Stimulated activated CD8-positive, alpha-beta memory T cell treated with anti-CD3 and anti-CD28 coated beads, Interleukin-12 subunit alpha, Interleukin-12 subunit beta, amount 100 ng/mL, for 4 hours (primary cell): Measurements from ENCODE around the gene TMCC1.
"Not testable (repeated sequence)": the region's sequence is repeated elsewhere in the genome, so short reads cannot be mapped to it uniquely, and the experiment has no call there.

Source experiments
- DNase-seq: peaks from one replicate; pipeline ENCODE4 v3.0.0-alpha.2; 2020; ENCODE audit warnings: low read depth

Gene TMCC1

DNA sequence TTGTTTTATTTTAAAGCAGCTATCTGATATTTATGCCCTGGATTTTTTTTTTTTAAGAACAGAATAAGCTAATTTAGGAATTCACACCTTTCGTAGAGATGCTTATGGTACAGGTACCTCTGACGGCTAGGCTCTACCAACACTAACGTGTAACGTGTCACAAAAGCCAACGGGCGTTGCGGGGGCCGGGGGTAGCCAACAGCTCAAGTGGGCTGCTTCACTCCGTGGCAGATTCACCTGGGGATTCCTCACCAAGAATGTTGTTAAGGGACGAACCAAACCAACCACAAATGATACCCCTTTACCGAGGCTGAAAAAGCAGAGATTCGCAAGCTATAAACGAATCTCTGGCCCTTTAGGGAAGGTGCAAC lies 1.0 kb downstream of the TMCC1 start:
- DNase-seq, result no peak

DNA sequence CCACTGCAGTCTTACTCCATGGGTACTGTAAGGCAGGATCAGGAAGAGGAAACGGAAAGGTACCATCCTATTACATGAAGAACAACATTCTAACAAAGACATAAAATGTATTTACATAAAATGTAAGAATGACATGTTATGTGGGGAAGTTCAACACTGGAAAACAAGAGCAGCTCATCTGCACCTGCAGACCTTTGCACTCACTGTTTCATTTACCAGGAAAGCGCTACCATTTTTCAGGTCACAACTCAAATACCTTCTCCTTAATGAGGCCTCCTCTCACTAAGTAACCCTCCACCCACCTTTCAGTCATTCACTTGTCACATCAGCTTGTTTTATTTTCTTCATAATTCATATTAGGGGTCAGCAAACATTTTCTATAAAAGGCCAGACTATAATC lies 2.6 kb downstream of the TMCC1 start:
- DNase-seq, result no peak

DNA sequence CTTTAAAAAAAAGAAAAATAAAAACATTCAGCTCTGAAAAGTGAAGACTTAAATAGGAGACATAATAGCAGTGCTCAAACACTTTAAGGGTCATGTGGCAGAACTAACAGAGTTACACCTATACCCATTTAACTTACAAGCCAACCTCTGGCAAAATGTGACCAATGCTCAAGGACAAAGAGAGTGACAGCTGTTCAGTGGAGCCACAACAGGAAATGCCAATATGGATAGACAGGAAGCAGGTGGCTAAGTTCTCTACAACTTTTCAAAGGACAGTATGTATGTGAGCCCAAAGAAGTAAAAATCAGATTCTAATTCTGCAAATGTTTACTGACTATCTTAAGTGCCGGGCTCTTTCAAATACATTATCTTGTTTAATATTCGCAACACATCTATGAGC lies 3.4 kb downstream of the TMCC1 start:
- DNase-seq, result no peak

DNA sequence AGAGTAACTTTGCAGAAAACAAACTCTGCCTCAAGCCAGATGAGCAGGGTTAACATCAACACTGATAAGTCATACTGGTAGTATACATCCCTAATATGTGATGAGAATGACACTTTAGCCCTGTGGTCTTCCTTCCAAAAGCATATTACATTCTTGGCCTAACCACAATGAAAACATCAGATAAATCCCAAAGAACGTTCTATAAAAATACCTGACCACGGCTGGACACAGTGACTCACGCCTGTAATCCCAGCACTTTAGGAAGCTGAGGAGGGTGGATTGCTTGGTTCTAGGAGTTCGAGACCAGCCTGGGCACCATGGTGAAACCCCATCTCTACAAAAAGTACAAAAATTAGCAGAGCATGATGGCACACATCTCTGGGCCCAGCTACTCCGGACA lies 4.7 kb downstream of the TMCC1 start:
- no peak for DNase-seq

DNA sequence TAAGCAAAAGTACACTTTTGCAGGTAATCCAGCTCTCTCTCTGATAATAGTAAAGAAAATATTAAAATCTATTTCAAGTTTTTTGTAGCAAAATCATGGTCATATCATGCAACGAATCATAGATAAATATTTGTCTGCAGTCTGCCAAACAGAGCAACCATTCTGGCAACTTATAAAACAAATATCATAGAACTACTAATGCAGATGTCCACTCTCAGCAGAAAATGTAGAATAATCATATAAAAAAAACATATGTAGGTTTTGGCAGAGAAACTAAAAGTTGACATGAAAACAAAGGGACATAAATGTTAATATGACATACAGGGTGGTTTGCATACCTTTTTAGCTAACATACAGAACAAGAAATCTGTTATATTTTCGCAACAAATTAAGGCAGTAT lies 12.2 kb downstream of the TMCC1 start:
- DNase-seq, result no peak

DNA sequence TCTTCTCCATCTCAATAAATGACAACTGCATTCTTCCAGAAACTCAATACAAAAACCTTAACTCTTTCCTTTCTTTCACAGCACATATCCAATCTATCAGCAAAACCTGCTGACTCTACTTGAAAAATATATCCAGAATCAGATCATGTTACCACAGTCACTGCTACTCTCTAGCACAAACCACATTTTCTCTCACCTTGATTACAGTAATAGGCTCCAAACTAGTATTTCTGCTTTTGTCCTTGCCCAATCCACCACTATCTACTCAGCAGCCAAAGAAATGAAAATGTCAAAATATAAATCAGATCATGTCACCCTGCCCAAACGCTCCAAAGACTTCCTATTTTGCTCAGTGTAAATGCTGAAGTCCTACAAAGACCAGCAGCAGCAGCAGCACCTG lies 15.2 kb downstream of the TMCC1 start:
- DNase-seq, result no peak

DNA sequence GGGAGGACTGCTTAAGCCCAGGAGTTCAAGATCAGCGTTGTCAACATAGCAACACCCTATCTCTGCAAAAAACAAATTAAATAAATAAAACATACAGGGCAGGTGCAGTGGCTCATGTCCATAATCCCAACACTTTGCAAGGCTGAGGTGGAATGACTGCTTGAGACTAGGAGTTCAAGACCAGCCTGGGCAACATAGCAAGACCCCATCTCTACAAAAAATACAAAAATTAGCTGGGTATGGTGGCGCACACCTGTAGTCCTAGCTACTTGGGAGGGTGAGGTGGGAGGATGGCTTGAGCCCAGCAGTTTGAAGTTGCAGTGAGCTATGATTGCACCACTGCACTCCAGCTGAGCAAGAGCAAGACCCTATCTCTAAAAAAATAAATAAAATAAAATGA lies 19.0 kb downstream of the TMCC1 start:
- DNase-seq, result not testable (repeated sequence)

DNA sequence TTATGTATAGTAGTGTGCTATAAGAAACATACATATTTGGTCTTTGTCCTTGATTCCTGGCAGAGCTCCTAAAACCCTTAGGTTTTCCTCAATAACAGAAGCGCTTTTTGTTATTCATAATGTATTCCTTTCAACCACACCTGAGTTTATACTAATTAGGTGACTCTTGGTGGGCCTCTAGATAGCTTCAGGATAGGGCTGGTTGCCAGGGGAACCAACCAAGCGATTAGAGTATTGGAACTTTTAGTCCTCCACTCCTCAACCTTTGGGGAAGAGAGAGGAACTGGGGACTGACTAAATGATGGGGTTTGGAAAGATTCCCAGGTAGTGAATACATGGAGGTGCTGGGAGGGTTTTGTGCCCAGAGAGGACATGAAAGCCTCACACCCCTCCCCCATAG lies 24.6 kb downstream of the TMCC1 start:
- DNase-seq, result no peak

DNA sequence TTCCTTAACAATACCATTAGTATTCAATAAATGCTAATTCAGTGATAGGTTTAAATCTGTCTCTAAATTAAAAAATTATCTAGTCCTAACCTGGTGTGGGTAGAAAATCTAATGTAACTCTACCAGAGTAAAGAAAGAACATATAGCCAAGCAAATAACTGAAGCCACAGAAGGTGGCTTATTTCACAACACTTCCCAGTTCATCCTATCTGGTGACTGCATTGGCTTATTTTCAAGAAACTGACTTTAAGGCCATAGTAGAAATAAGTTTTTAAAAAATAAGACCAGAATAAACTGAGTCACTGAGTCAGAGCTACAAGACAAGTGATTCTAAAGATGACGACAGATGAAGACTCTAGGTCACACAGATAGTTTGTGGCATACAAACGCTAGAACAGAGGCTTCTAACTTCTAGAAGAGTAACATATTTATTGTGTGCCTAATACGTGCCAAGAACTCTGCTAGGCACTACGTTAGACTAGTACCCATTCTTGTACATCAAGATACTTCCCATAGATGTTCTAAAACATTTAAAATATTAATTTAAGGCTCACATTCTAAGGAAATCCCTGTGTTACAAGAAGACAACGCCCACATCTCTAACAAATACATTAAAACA lies 25.9 kb downstream of the TMCC1 start:
- no peak for DNase-seq

DNA sequence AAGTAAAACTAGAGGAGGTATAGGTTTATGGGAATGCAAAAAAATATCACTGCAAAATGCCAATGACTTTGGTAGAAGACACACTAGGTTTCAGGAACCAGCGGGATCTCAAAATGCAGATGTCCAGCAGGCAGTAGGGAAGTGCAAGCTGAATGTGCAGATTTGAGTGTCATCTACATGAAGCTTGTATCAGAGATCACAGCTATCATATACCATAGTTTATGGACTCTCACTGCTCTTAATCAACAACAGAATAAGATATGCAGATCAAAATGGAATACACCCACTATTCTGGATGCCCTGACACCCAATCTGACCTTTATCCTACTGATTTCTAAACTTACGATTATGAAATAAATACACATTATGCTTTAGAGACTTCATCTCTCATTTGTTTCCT lies 27.7 kb downstream of the TMCC1 start:
- no peak for DNase-seq

DNA sequence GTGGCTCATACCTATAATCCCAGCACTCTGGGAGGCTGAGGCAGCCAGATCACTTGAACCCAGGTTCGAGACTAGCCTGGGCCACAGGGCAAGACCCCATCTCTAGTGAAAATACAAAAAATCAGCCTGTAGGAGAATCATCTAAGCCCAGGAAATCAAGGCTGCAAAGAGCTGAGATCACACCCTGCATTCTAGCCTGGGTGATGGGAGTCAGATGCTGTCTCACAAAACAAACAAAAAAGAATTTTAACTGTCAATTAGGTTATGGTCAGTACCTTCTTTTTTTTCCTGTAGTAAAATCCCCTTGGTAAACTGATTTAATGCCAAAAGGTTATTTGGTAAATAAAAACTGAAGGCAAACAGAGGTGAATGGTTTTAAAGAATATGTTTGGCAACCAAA lies 29.0 kb downstream of the TMCC1 start:
- no peak for DNase-seq

DNA sequence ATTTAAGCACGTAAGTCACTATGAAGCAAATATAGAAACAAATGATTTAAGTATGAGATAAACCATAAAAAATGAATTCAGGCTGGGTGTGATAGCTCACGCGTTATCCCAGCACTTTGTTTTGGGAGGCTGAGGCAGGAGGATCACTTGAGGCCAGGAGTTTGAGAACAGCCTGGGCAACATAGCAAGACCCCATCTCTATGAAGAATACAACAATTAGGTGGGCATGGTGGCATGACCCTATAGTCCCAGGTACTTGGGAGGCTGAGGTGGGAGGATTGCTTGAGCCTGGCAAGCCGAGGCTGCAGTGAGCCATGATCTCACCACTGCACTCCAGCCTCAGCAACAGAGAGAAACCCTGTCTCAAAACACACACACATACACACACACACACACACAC lies 34.2 kb downstream of the TMCC1 start:
- no peak for DNase-seq

DNA sequence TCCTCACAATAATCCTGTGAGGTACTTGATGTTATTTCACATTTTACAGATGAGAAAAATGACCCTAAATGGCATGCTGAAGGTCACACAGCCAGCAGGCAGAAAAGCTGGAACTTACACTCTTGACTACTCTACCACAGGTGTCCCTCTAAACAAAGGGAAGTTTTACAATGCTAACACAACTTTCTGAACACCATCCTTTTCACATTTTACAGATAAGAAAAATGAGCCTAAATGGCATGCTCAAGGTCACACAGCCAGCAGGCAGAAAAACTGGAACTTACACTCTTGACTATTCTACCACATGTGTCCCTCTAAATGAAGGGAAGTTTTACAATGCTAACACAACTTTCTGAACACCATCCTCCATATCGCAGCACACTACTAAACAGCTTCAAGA lies 35.6 kb downstream of the TMCC1 start:
- DNase-seq, result no peak

DNA sequence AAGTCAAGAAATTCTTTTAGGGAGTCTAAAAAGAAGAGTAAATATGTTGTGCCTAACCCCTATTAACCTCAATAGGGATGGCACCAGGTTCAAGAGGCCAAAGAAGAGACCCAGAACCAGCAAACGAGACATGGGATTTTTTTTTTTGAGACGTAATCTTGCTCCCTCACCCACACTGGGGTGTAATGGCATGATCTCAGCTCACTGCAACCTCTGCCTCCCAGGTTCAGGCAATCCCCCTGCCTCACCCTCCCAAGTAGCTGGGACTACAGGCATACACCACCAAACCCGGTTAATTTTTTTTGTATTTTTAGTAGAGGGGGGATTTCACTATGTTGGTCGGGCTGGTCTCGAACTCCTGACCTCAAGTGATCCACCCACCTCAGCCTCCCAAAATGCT lies 36.7 kb downstream of the TMCC1 start:
- not testable (repeated sequence) for DNase-seq

DNA sequence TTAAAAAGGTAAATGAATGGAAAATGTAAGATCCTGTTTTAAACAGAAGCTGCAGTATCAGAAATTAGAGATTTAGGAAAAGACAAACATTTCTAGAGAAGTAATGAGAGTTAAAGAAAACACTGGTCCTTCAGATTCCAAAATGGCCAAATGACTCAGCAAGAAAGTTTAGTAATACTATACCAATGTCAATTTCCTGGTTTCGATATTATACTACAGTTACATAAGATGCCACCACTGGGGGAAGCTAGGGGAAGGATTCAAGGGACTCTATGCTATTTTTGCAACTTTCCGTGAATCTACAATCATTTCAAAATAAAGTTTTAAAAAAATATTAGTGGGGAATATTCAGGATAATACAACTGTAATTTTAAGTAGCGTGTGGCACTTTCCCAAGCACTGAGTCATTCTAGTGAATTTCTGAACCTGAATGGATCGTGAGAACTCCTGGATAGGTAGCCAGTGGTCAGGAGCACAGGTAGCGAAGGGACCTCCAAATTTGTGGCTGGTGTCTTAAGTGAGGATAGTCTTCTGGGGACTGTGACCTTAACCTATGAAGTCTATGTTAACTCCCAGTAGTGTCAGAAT lies 37.6 kb downstream of the TMCC1 start:
- DNase-seq, result no peak

DNA sequence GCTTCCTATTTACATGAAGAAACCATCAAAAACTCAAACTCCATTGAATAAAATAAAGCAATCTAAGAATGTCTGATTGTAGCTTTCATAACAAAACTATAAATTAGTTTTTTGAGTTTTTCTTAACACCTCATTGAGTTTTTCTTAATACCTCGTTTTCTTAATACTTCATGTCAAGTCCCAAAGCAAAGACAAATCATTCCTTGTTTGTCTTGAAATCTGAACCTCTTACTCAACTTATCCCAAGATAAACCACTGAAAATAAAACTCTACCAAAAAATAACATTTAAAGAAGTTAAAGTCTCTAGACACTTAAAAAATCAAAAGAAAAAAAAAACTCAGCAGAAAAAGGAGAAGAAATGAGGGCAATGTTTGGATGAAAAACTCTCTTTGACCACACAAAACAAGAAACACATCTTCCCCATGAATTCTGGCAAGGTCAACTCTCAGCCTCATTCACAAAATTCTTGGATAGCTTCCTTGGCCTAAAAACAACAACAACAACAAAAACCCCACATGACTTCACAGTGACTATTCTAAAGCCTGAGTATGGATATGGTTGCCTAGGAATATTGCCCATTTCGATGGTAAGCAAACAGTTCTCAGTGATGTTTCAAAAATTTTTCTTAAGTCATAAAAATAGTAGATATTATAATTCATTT lies 38.2 kb downstream of the TMCC1 start:
- no peak for DNase-seq

DNA sequence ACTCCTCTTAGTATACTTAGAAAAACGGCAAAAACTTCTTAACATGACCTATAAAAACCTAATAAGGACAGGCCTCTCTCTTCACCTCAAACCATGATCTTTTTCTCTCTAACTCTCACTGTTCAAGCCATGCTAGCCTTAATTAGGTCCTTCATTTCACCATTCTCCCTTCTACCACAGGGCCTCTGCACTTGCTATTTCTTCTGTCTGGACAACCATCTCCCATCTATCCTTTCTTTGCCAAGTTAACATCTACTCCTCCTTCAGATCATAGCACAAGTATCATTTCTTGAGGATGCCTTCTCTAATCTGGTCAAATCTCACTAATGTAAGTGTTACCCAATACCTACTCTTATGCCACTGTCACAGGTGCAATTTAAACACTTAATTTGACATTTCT lies 39.1 kb downstream of the TMCC1 start:
- no peak for DNase-seq

DNA sequence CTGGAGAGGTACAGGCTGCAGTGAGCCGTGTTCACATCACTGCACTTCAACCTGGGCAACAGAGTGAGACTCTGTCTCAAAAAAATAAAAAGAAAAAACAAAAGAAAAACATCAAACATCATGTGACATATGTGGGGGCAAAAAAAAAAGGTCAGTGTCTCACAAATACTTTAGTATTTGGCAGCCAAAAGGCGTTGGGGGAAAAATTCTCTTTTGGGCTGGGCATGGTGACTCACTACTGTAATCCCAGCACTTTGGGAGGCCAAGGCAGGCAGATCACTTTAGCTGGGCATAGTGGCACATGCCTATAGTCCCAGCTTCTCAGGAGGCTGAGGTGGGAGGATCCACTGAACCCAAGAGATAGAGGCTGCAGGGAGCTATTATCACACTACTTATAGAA lies 47.6 kb downstream of the TMCC1 start:
- DNase-seq, result no peak

DNA sequence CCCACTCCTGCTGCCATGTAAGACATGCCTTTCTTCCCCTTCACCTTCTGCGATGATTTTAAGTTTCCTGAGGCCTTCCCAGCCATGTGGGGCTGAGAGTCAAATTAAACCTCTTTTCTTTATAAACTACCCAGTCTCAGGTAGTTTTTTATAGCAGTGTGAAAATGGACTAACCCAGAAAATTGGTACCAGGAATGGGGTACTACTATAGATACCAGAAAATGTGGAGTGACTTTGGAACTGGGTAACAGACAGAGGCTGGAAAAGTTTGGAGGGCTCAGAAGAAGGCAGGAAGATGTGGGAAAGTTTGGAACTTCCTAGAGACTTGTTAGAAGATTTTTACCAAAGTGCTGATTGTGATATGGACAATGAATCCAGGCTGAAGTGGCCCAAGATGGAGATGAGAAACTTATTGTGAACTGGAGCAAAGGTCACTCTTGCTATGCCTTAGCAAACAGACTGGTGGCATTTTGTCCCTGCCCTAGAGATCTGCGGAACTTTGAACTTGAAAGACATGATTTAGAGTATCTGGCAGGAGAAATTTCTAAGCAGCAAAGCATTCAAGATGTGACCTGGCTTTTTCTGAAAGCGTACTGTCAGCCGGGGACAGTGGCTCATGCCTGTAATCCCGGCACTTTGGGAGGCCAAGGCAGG lies 52.7 kb downstream of the TMCC1 start:
- no peak for DNase-seq

DNA sequence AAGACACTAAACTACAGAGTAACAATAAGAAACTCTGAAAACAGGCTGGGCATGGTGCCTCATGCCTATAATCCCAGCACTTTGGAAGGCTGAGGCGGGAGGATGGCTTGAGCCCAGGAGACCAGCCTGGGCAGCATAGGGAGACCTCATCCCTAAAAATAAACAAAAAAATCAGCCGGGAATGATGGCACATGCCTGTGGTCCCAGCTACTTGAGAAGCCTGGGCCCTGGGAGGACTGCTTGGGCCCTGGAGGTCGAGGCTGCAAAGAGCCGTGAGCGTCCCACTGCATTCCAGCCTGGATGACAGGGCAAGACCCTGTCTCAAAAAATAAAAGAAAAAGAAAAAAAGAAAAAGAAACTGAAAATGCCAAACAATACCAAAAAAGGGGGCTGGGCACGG lies 55.4 kb downstream of the TMCC1 start:
- no peak for DNase-seq

DNA sequence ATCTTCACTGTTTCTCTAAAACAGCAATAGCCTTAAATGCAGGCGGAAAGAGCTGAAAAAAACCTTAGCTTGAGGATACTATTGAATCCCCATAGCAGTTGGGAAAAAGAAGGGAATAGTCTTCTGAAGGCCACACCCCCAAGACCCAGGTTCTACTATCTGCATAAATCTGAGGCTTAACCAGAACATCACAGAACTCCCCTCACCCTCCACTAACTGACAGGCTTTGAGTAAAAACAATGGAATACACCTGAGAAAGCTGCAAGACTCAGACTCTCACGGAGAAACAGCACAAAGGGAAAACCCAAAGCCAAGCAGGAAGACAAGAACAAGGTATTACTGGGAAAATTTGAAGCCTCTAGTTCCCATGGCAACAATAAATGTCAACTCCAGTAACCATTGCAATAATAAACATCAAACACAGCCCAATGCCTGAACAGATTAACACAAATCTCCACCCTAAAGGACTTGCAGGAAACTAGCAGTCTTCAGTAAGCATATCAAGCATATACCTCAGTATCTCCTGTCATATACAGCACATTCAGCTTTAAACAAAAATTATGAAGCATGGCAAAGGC lies 56.4 kb downstream of the TMCC1 start:
- no peak for DNase-seq

DNA sequence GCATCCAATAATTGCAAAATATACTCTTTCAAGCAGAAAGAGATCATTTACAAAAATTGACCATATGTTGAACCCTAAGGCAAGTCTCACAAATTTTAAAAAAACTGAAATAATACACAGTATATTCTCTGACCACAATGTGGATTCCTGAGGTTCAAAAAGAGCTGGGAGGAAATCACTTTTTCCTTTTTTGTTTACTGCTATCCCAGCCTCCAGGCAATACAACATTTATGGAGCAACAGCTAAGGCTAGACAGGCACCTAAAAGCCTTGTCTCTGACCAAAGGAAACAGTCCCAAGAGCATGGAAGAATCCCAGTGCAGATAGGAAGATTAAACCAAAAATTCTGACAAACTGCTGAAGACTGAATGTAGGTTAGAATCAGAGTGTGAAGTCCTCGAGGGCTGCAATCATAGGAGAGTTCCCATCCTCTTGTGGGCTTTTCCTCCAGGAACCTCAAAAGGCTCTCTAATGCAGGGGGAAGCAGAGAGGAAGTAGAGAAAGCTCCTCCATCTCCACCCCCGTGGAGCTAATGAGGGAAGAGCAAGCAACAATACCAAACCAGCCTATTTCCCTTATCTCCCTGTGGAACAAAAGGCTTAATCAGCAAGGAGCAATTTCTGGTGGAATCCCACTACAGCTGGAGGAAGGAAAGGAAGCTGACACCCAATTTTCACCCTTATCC lies 57.0 kb downstream of the TMCC1 start:
- no peak for DNase-seq

DNA sequence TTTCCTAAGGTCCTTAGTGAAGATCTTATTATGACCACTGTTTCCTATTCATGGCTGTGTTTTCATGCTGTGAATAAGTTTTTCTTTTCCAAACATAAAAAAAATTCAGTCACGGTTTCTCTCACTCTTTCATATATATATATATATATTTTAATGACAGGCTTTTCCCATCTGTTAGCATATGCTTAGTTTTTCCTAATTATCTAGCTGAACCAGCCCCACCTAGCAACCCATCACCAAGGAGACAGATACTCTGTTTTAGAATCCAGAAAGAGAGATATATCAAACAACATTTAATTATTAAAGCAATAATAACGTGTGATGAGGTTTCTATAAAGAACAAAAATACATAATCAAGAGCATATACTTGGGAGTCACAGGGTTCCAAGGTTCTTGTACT lies 58.3 kb downstream of the TMCC1 start:
- DNase-seq, result no peak
